ENCODE results near the gene STX5.

DNA sequence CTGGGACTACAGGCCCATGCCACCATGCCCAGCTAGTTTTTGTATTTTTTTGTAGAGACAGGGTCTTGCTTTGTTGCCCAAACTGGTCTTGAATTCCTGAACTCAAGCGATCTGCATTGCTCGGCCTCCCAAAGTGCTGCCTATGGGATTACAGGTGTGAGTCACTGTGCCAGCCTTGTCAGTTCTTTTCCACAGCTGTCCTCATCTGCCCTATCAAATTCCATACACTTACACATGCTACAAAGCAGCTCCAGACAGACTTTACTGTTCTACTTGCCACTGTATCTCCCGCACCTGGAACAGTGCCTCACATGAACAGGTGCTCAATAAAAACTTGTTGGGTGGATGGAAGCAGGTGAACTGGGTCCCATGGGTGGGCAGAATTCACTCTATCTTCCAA lies 8.2 kb downstream of the STX5 start:
- no peak for TF ChIP-seq CTCF (IDR thresholded peaks at IDR 0.05; ENCODE audit: borderline replicate concordance, extremely low read depth, low read length, poor library complexity, severe bottlenecking)
- TF ChIP-seq EZH2 (IDR thresholded peaks at IDR 0.05; ENCODE audit: borderline replicate concordance, low read depth, low read length, severe bottlenecking): no peak
